ENCODE data around the gene TMEM38B. TPM values are rescaled to one million over a fixed set of nuclear protein-coding genes. Genes with fewer than 3 reads are reported as not detected.

The TMEM38B gene
- total and polyA plus RNA-seq, 2 donors (not counting 3 experiments of a cell fraction or from before 2014, with no cell fraction given), result 4.2 to 7.7 TPM

DNA sequence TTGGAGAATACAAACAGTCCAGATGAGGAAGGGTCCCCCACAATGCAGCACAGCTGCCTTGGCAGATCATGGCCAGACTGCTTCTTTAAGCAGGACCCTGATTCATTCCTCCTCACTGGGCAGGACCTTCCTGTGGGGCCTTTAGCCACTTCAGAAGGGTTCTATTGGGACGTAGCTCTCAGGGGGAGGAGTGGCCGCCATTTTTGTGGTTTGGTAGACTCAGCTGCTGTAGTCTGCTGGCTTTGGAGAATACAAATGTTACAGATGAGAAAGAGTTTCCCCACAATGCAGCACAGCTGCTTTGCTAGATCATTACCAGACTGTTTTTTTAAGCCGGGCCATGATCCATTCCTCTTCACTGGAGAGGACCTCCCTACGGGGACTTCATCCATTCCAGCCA is 57.4 kb downstream of the TMEM38B start:
- dilution Hi-C loops (cut with MboI; ENCODE audit: extremely low pct_ligation_motif_present, low sequenced_read_pairs) (no loop called here), intact Hi-C loops (cut with micrococcal nuclease) (no loop called here)
- BruUV-seq (replicated peaks), result no TSS peak

DNA sequence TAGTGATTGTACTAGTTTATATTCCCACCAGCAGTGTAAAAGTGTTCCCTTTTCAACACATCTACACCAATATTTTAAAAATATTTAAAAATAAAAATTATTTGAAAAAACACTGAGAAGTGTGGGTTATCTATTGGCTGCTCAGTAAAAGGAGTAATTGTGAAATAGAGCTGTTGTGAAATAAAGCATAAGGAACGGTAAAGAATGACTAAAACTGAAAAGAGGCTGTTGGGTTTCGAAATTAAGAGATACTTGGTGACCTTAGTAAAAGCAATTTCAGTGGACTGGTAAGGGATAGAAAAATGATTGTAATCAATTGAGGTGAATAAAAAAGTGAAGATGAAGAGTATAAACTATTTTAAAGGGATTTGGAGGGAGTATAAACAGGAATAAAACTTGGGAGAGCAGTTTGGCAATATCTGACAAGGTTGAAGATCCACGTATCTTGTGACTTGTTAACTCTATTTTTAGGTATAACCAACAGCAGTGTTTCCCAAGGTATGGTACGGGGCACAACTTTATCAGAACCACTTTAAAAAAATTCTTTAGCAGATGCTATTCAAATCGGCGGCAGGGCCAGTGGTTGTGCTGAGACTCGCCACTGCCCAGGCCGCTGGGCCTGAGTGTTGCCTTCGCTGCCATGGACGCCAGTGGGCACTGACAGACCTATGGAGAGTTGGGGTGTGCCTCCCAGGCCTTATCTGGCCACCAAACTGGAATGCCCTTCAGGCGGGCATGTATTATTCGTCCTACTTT is 63.3 kb downstream of the TMEM38B start:
- Histone ChIP-seq H3K27ac (ENCODE audit: insufficient read depth, low read depth, low read length) (no peak overlapping the region), H3K9ac (replicated peaks; ENCODE audit: extremely low read depth, insufficient read depth, low read length) (no peak overlapping the region), H4K20me1 (replicated peaks; ENCODE audit: control insufficient read depth, extremely low read depth, insufficient read depth, low read length) (no peaks in the 10 kb centered on the region), H2AFZ (ENCODE audit: low read depth, low read length) (no peak overlapping the region), H3K9me1 (replicated peaks; ENCODE audit: control insufficient read depth, extremely low read depth, insufficient read depth, low read length) (no peaks in the 10 kb centered on the region), H3K4me2 (ENCODE audit: insufficient read depth, low read length) (no peak overlapping the region), H3K4me3 (replicated peaks in 1 of 3; ENCODE audit: insufficient read depth in 1 of 3, low read depth in 1 of 3, low read length in 3 of 3) (no peak overlapping the region), H3K79me2 (ENCODE audit: control insufficient read depth, insufficient read depth, low read length) (no peaks in the 10 kb centered on the region), H3K9me3 (replicated peaks; ENCODE audit: control insufficient read depth, insufficient read depth, low read length) (no peaks in the 10 kb centered on the region), H3K27me3 (ENCODE audit: control insufficient read depth in 2 of 2, insufficient read depth in 2 of 2, low read length in 2 of 2) (no peaks in the 10 kb centered on the region), H3K36me3 (ENCODE audit: control insufficient read depth in 2 of 2, extremely low read depth in 1 of 2, insufficient read depth in 2 of 2, low read length in 2 of 2) (no peaks in the 10 kb centered on the region), H3K4me1 (ENCODE audit: control insufficient read depth, extremely low read depth, insufficient read depth, low read length) (no peaks in the 10 kb centered on the region)
- dilution Hi-C loops (cut with MboI; ENCODE audit: extremely low pct_ligation_motif_present, low sequenced_read_pairs) (no loop called here), intact Hi-C loops (cut with micrococcal nuclease) (no loop called here)
- BruUV-seq (replicated peaks), result no TSS peak
- FAIRE-seq (no peak), DNase-seq (ENCODE audit: low read depth, low spot score) (no peak)
- TF ChIP-seq POLR2AphosphoS5 (IDR thresholded peaks at IDR 0.05; ENCODE audit: insufficient read depth, low read depth, low read length) (no peak), EZH2 (IDR thresholded peaks at IDR 0.05; ENCODE audit: borderline replicate concordance, low read depth, low read length, severe bottlenecking) (no peak), GATA2 (IDR thresholded peaks at IDR 0.05; ENCODE audit: insufficient read depth, insufficient read length, low read depth, low read length) (no peak), FOS (IDR thresholded peaks at IDR 0.05; ENCODE audit: borderline replicate concordance, insufficient read depth, low read length) (no peak), CTCF (IDR thresholded peaks at IDR 0.05; ENCODE audit: extremely low read depth in 1 of 2, insufficient read depth in 1 of 2, low read depth in 1 of 2, low read length in 2 of 2) (no peak), POLR2A (IDR thresholded peaks at IDR 0.05; ENCODE audit: low read depth, low read length) (no peak), JUN (IDR thresholded peaks at IDR 0.05; ENCODE audit: borderline replicate concordance, insufficient read depth, insufficient read length, low read depth) (no peak), MYC (IDR thresholded peaks at IDR 0.05; ENCODE audit: low read depth, low read length) (no peak)
- TF ChIP-seq, protein P1, sequence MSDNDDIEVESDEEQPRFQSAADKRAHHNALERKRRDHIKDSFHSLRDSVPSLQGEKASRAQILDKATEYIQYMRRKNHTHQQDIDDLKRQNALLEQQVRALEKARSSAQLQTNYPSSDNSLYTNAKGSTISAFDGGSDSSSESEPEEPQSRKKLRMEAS (IDR thresholded peaks at IDR 0.05; ENCODE audit: insufficient read depth, insufficient read length), result no peak
- CTCF ChIA-PET, result no interaction called here
- POLR2A ChIA-PET, result no interaction called here

More for the DNA sequence above, 57.4 kb downstream of the TMEM38B start:
- ChIA-PET POLR2A (no interaction called here), CTCF (no interaction called here)
- Histone ChIP-seq H3K27ac (ENCODE audit: insufficient read depth, low read depth, low read length) (no peak overlapping the region), H2AFZ (ENCODE audit: low read depth, low read length) (no peak overlapping the region), H3K4me2 (ENCODE audit: insufficient read depth, low read length) (no peak overlapping the region), H3K9ac (replicated peaks; ENCODE audit: extremely low read depth, insufficient read depth, low read length) (no peak overlapping the region), H3K36me3 (ENCODE audit: control insufficient read depth in 2 of 2, extremely low read depth in 1 of 2, insufficient read depth in 2 of 2, low read length in 2 of 2) (no peaks in the 10 kb centered on the region), H3K27me3 (ENCODE audit: control insufficient read depth in 2 of 2, insufficient read depth in 2 of 2, low read length in 2 of 2) (no peaks in the 10 kb centered on the region), H4K20me1 (replicated peaks; ENCODE audit: control insufficient read depth, extremely low read depth, insufficient read depth, low read length) (no peaks in the 10 kb centered on the region), H3K79me2 (ENCODE audit: control insufficient read depth, insufficient read depth, low read length) (no peaks in the 10 kb centered on the region), H3K9me3 (replicated peaks; ENCODE audit: control insufficient read depth, insufficient read depth, low read length) (no peaks in the 10 kb centered on the region), H3K9me1 (replicated peaks; ENCODE audit: control insufficient read depth, extremely low read depth, insufficient read depth, low read length) (no peaks in the 10 kb centered on the region), H3K4me3 (replicated peaks in 1 of 3; ENCODE audit: insufficient read depth in 1 of 3, low read depth in 1 of 3, low read length in 3 of 3) (no peak overlapping the region), H3K4me1 (ENCODE audit: control insufficient read depth, extremely low read depth, insufficient read depth, low read length) (no peaks in the 10 kb centered on the region)
- no peak for TF ChIP-seq POLR2AphosphoS5 (IDR thresholded peaks at IDR 0.05; ENCODE audit: insufficient read depth, low read depth, low read length)
- TF ChIP-seq MYC (IDR thresholded peaks at IDR 0.05; ENCODE audit: low read depth, low read length), result no peak
- TF ChIP-seq, protein P1 (IDR thresholded peaks at IDR 0.05; ENCODE audit: insufficient read depth, insufficient read length), result no peak
- no peak for TF ChIP-seq FOS (IDR thresholded peaks at IDR 0.05; ENCODE audit: borderline replicate concordance, insufficient read depth, low read length)
- DNase-seq (ENCODE audit: low read depth, low spot score) (no peak), FAIRE-seq (no peak)
